Right ventricle myocardium inferior (tissue), 1 donor: ENCODE data around the gene ZNF639. TPM values are rescaled to one million over a fixed set of nuclear protein-coding genes. Genes with fewer than 3 reads are reported as not detected.

Experiments
- ATAC-seq: fragments of 200-7000 bp; cut with Tn5 transposase; one replicate; pipeline ENCODE4 v1.9.1; 2020; ENCODE audit warnings: mild to moderate bottlenecking, moderate library complexity
- DNase-seq: peaks from one replicate; pipeline ENCODE4 v3.0.0; 2021; ENCODE audit errors: missing footprints
- intact Hi-C: fragments of 100-400 bp; cut with DNase I; formaldehyde crosslinking; loops from one replicate; pipeline ENCODE4 v1.11.0; 2022
- total RNA-seq: library from RNA; stranded (reverse); fragmentation: NEBNext Ultra II Directional; extraction: Animal tissue kit (Norgen Biotek cat#: 25700); gene quantifications from one replicate; pipeline ENCODE4 v1.2.1, GENCODE V29; 2021
- donor health status: DM: no; HTN: yes; CAD: no; lungs with severe emphysema.

The ZNF639 gene
- total RNA-seq, 1 donor from 2014 or later, result 31.2 TPM

DNA sequence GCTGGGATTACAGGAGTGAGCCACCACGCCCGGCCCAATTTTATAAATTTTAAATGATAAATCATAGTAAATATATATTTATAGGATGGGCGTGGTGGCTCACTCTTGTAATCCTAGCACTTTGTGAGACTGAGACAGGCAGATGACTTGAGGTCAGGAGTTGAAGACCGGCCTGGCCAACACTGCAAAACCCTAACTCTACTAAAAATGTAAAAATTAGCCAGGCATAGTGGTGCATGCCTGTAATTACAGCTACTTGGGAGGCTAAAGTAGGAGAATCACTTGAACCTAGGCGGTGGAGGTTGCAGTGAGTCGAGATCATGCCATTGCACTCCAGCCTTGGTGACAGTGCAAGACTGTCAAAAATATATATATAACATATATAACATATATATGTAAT lies 51.1 kb downstream of the ZNF639 start:
- DNase-seq, result no peak
- ATAC-seq, result no peak
- intact Hi-C loops, result no loop called here

DNA sequence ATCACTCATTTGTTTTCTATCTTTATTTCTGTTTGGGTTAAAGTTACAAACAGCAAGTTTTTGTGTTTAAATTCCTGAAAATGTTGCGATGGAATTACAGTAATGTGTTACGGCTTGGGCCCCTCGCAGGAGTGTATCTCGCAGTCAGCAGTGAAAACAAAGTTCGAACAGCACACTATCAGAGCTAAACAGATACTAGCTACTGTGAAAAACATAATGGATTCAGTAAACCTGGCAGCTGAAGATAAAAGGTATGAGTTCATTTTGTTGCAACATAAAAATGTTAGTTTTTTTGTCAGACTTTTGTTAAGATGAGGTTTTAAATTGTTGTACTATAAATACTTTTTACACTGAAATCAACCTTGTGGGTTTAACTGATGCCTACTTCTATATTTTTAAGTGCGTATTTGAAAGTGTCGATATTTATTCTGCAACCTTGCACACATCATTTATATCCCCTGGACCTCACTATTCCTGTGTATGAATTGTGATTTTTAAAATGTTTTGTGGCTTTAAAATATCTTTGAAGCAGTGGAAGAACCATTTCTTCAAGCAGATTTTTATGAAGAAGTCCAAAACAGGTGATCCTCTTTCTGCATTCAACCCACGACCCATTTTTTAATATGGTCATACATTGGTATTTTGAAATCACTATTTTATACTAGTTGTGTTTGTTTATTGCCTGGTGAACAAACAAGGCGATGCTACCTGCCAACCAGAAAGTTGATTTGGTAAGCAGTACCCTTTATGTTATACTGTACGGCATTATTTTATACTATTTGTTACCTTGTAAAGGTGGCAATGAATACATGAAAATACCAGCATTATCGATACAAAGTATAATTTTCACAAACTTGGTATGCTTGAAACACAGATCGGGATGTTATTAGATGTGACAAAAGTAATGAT lies 52.5 kb downstream of the ZNF639 start:
- intact Hi-C loops, result no loop called here

DNA sequence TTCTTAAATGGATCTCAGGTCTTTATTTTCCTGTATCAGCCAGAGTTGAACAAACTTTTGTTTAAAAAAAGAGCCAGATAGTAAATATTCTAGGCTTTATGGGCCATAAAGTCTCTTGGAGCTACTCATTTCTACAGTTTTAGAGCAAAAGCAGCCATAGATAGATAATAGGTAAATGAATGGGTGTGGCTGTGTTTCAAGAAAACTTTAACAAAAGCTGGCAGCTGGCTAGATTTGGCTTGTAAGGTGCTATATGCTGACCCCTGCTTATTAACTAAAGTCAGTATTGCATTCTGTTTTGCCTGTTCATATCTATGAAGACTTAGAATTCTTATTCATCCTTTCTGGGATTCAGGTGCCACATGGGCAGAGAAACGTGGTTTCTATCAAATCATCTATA lies 53.6 kb downstream of the ZNF639 start:
- ATAC-seq, result no peak
- DNase-seq, result no peak
- intact Hi-C loops, result no loop called here

More for the DNA sequence above, 52.5 kb downstream of the ZNF639 start:
- DNase-seq, result no peak
- ATAC-seq, result no peak

Other genes starting within 250 kb of the ZNF639 start
- gene PIK3CA, start 174.7 kb upstream of the ZNF639 start, total RNA-seq, result 21.1 TPM
- gene KCNMB3, start 71.9 kb upstream of the ZNF639 start, total RNA-seq, result 0.92 TPM
- 64.5 TPM for gene MFN1, start 24.7 kb downstream of the ZNF639 start, total RNA-seq
- 15.8 TPM for gene GNB4, start 128.4 kb downstream of the ZNF639 start, total RNA-seq
- gene ACTL6A, start 239.9 kb downstream of the ZNF639 start, total RNA-seq, result 19.1 TPM